ENCODE measurements around the gene POLD2.
"Not testable (repeated sequence)": the region's sequence is repeated elsewhere in the genome, so short reads cannot be mapped to it uniquely, and the experiment has no call there.

POLD2 gene

GRCh38 chr7:44138698-44139097 is 15.3 kb upstream of the POLD2 start:
- DNase-seq (ENCODE audit: low read depth): no peak

- no peak for DNase-seq (ENCODE audit: low read depth)
These were observed 13.4 kb upstream of the POLD2 start for GRCh38 chr7:44136731-44137130.

GRCh38 chr7:44134943-44135628 is 11.7 kb upstream of the POLD2 start:
- no peak for DNase-seq (ENCODE audit: low read depth)

- no peak for DNase-seq (ENCODE audit: low read depth)
These were observed 9.9 kb upstream of the POLD2 start for GRCh38 chr7:44133295-44133694.

- no peak for DNase-seq (ENCODE audit: low read depth)
These were observed 8.7 kb upstream of the POLD2 start for GRCh38 chr7:44132039-44132438.

GRCh38 chr7:44131173-44132029 is 8.1 kb upstream of the POLD2 start:
- DNase-seq (ENCODE audit: low read depth): no peak

GRCh38 chr7:44128721-44129582 is 5.6 kb upstream of the POLD2 start:
- no peak for DNase-seq (ENCODE audit: low read depth)

GRCh38 chr7:44127161-44127560 is 3.8 kb upstream of the POLD2 start:
- DNase-seq (ENCODE audit: low read depth): no peak

- not testable (repeated sequence) for DNase-seq (ENCODE audit: low read depth)
These were observed 3.2 kb upstream of the POLD2 start for GRCh38 chr7:44126574-44126973.

GRCh38 chr7:44124822-44125202 is 1.5 kb upstream of the POLD2 start:
- no peak for DNase-seq (ENCODE audit: low read depth)

GRCh38 chr7:44122529-44122928 is 819 bp downstream of the POLD2 start:
- no peak for DNase-seq (ENCODE audit: low read depth)

GRCh38 chr7:44121761-44122420 is 1.5 kb downstream of the POLD2 start:
- no peak for DNase-seq (ENCODE audit: low read depth)

- DNase-seq (ENCODE audit: low read depth): no peak
These were observed 3.0 kb downstream of the POLD2 start for GRCh38 chr7:44120395-44120794.

GRCh38 chr7:44119829-44120380 is 3.4 kb downstream of the POLD2 start:
- no peak for DNase-seq (ENCODE audit: low read depth)

GRCh38 chr7:44117801-44118429 is 5.4 kb downstream of the POLD2 start:
- no peak for DNase-seq (ENCODE audit: low read depth)

GRCh38 chr7:44116789-44117666 is 6.3 kb downstream of the POLD2 start:
- no peak for DNase-seq (ENCODE audit: low read depth)

GRCh38 chr7:44116087-44116788 is 7.1 kb downstream of the POLD2 start:
- DNase-seq (ENCODE audit: low read depth): no peak

GRCh38 chr7:44114586-44115310 is 8.6 kb downstream of the POLD2 start:
- DNase-seq (ENCODE audit: low read depth): no peak

All from stimulated activated CD8-positive, alpha-beta memory T cell treated with anti-CD3 and anti-CD28 coated beads, Interleukin-15, amount 100 ng/mL, for 1 hour (primary cell).